Ecto neural progenitor cell (in vitro differentiated cells): ENCODE measurements around the gene ASB11.
"Not testable (repeated sequence)": the region's sequence is repeated elsewhere in the genome, so short reads cannot be mapped to it uniquely, and the experiment has no call there.

Experiments used
- DNase-seq: peaks from one replicate; pipeline ENCODE4 v3.0.0-alpha.2; 2018; ENCODE audit warnings: low spot score

The ASB11 gene

GRCh38 chrX:15305899-15306298 lies 9.5 kb downstream of the ASB11 start:
- not testable (repeated sequence) for DNase-seq

GRCh38 chrX:15301924-15302323 lies 13.5 kb downstream of the ASB11 start:
- no peak for DNase-seq

DNA sequence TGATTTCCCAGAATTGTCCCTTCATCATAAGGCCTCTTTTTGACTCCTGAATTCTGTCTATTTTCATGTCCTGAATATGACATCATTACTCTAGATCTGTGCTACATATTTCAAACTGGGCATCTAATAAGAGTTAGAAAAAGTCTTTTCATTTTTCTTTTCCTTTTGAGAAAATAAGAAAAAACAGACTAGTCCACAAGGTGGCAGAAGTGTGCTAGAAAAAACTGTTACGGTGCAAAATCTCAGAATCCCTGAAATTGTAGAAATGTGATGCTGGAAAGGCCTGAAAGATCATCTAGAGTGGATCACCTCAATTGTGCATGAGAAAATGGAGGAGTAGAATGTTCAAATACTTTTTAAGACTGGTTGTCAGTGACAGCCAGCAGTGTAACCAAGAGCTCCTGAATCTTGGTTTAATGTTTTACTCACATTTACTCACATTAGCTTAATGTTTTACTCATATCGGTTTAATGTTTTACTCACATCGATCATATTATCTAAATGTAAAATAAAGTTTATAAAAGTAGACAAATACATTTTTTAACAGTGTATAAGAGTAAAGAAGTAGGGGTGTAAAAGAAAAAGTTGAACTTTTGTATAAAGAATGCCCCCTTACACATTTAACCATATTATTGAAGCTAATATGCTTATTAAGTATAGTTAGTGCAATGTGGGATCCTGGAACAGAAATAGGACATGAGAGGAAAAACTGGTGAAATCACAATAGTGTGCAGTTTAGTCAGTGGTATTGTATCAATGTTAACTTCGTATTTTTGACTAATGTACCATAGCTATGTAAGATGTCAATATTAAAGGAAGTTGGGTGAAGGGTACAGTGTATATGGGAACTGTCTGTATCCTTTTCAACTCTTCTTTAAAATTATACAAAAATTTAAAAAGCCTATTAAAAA lies 15.2 kb downstream of the ASB11 start:
- no peak for DNase-seq

DNA sequence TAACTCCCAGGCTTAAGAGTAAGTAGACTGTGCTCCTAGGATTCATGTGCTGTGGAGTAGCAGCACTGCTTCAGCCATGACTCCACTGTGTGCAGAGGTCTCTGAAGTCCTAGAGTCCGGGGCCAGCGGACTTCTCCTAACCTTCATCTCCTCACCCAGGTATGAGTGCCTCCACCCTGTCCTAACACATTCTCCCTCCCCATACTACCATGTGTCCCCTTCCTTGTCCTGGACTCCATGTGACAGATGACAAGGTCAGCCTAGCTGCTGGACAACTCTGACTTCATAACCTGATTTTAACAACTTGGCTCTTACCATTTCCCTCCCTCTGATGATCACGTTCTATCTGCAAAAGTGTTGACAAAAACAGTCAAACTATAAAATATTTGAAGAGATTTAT lies 16.7 kb downstream of the ASB11 start:
- no peak for DNase-seq

DNA sequence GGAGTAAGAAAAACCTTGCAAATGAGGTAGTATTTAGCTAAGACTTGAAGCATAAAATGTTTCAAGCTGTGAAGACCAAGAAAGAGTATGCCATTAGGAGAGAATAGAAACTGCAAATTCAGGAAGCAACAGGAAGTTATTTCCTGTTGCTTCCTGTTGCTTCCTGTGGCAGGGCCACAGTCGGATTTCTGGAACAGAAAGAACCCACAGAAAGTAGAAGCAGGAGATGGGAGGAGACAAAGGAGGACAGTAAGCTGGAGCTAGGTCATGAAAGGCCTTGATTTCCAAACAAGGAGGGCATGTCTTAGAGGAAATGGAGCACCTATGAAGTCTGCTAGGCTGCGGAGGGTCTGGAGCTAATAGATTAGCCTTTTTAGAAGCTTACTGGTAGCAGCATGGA lies 17.2 kb downstream of the ASB11 start:
- DNase-seq, result no peak

DNA sequence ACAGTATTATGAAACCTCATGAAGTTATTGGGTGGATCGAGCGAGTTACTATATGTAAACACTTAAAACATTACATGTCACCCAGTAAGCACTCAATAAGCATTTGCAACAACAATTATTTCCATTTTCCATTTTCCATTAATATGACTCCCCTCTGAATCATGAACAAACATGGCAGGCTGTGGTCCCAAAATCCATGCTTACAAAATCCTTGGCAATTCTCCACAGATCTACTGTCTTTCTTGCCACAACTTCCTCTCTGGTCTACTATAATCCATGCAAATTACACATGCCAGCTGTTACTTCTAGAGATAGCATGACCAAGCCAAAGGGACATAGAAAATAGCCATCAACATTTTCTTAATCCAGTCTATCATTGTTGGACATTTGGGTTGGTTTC lies 22.0 kb downstream of the ASB11 start:
- DNase-seq, result no peak

DNA sequence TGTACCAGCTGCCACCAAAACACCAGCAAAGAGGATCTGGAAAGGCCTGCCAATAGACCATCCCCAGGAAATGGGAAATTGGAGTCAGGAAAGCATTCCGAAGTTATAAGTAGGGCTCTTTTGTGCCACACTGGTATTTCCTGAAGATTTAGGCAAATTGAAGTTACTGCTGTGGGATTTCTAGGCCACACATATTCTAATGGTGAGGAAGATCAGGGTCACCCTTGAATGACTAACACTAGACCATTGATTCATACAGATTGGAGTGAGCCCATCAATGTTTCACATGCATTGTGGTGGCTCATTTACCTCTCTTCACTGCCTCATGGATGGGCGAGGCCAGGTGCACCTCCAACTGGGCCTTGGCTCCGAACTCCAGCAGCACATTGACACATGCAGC lies 22.6 kb downstream of the ASB11 start:
- DNase-seq, result no peak

DNA sequence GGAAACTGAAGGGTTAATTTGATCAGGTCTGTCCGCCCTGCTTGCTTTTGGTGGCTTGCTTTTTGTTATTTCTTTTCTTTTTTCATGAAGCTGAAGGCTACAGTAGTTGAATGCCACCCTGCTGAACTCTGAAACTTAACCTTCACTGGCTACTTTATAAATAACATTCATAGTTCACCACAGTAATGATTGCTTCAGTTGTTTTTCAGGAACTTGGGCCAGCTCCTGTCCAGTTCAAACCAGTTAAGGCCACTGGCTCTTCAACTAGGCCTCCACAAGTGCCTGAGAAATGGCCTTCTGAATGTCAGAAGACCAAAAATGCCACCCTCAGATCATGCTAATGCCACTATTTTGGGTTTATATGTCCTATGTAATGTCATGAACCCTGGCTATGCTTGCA lies 37.8 kb downstream of the ASB11 start:
- no peak for DNase-seq

GRCh38 chrX:15274946-15275345 lies 40.5 kb downstream of the ASB11 start:
- DNase-seq, result no peak

- not testable (repeated sequence) for DNase-seq
Observed at GRCh38 chrX:15273275-15273674, 42.2 kb downstream of the ASB11 start.

DNA sequence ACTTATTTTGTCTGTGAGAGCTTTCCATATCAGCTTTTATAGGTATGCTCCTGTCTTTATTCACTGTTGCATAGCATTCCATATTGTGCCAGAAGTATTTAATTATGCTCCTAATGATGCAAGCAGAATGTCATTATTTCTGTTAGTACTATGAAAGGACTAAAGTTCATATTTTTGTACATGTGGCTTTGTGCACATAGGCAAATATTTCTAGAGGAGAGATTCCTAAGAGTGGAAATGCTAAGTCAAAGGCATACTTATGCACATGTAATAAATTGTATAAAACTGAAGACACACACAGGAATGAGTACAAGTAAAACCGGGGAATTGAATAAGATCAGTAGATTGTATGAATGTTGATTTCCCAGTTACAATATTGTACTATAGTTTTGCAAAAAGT lies 43.7 kb downstream of the ASB11 start:
- DNase-seq, result no peak

GRCh38 chrX:15269618-15270521 lies 45.6 kb downstream of the ASB11 start, which contains the start of gene ASB9:
Gene ASB9, minus strand, starts transcription at chrX:15270083. Its CDS starts 209 bp downstream, at chrX:15269874.
- DNase-seq, result peak; percentile 41

DNA sequence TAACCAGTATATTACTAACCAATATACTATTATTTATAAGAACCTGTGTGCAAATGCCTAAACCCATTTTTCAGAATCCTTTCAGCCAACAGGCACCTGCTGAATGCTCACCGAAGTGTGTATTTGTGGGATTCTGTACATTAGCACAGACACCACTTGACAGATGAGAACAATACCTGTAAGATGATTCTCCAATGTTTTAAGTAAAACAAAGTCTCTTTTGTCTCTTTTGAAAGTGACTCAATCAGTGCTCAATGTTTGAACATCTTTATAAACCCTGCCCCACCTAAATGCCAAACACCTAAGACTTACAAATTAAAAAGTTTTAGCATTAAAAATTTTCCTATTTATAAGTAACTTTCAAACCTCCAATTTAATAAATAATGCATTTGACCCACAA lies 46.3 kb downstream of the ASB11 start:
- DNase-seq, result no peak

DNA sequence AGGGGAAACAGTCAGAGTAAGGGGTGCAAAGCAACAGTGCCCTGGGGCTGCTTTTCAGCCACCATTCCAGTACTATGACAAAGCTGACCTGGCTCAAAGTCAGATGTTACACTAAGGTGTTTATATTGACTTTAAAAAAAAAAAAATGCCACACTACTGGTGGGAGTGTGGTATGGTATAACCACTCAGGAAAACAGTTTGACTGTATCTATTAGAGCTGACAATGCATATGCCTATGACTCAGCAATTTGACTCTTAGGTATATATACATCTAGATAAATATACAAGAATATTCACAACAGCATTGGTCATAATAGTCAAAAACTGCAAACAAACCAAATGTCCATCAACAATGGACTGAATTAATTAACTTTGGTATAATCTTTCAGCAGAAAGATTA lies 60.6 kb downstream of the ASB11 start:
- DNase-seq, result no peak

GRCh38 chrX:15245896-15246295 lies 69.5 kb downstream of the ASB11 start:
- no peak for DNase-seq

DNA sequence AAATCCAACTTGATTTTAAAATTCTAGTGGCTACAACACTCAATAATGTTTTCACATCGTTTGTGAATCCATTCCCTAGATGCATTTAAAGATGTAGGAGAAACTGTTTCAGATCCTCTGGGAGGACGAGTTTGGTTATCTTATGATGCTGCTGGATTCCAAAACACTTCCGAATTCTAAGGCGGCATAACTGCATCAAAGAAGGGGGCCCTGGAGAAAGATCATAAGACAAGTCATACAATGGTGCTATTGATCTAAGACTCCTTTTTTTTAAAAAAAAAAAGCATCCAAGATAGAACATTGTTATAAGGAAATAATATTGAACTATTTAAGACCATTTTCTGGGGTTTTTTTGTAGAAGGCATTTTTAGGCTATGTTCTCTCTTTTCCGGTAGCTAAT lies 71.0 kb downstream of the ASB11 start:
- DNase-seq, result no peak

GRCh38 chrX:15242899-15243555 lies 72.4 kb downstream of the ASB11 start:
- no peak for DNase-seq

DNA sequence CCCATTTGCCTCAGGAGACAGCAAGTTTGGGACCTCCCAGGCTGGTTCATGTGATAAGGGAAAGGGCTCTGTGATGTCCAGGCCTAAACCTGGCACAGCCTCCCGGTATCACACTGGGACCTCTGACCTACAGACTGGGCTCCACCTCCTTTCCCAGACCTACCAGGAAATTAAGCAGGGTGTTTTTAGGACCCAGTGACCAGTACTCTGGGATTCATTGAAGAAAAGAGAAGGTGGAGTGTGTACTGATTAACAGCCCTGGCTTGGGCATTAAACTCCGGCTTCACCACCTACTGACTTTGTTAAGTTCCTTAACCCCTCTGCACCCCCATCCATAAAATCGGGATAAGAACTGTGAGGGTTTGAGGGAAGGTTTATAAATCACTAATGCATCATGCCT lies 74.1 kb downstream of the ASB11 start:
- no peak for DNase-seq

- DNase-seq, result no peak
Observed at GRCh38 chrX:15240414-15240813, 75.0 kb downstream of the ASB11 start.

DNA sequence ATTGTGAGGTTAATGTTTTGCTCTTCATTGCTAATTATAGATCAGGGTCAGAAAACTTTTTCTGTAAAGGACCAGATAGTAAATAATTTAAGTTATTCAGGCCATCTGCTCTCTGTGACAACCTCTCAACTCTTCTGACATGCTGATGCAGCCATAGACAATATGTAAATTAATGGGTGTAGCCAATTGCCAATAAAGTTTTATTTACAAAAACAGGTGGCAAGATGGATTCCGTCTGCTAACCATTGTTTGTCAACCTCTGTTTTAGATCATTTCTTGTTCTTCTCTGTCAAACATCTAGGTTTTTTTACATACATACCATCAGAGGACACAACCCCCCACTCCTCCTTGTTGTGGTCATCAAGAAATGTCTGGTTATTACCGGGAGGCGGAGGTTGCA lies 79.3 kb downstream of the ASB11 start:
- no peak for DNase-seq

- DNase-seq, result no peak
Observed at GRCh38 chrX:15235001-15235400, 80.4 kb downstream of the ASB11 start.

GRCh38 chrX:15233416-15234015 lies 81.9 kb downstream of the ASB11 start:
- DNase-seq, result no peak
